HepG2 (cell line): Measurements from ENCODE around the gene PEX14. TPM values are rescaled to one million over a fixed set of nuclear protein-coding genes. Genes with fewer than 3 reads are reported as not detected.

ENCODE experiments used
- BHLHE40 ChIP-seq: IDR thresholded peaks from 2 replicates; pipeline ENCODE4 v1.6.1; 2011; ENCODE audit warnings: low read length, improper control_type of control experiment
- ELF3 ChIP-seq: IDR thresholded peaks from 2 replicates; pipeline ENCODE4 v1.6.1; 2016; ENCODE audit warnings: missing genetic modification reagents, missing compliant biosample characterization
- FOSL1 ChIP-seq: sonication (generic); formaldehyde crosslinking; IDR thresholded peaks from 2 replicates; pipeline ENCODE4 v1.9.0; 2021; ENCODE audit warnings: missing genetic modification reagents, borderline replicate concordance
- FOXC1 ChIP-seq: sonication (generic); formaldehyde crosslinking; IDR thresholded peaks from 2 replicates; pipeline ENCODE4 v1.8.0; 2022; ENCODE audit warnings: mild to moderate bottlenecking, missing genetic modification reagents, borderline replicate concordance
- GATA4 ChIP-seq: sonication (generic); IDR thresholded peaks from 2 replicates; pipeline ENCODE4 v1.6.1; 2016; ENCODE audit warnings: antibody characterized with exemption, low read depth, borderline replicate concordance
- HMGXB4 ChIP-seq, 2 experiments: sonication (generic) in 1 of 2; formaldehyde crosslinking in 1 of 2; IDR thresholded peaks; 2 replicates each; pipeline versions ENCODE4 v1.4.0 to v1.6.1; 2018 to 2020; ENCODE audit warnings: missing genetic modification reagents in 2 of 2, borderline replicate concordance in 1 of 2, low read depth in 1 of 2, mild to moderate bottlenecking in 1 of 2, missing biosample characterization in 1 of 2
- KDM5B ChIP-seq: sonication (generic); formaldehyde crosslinking; IDR thresholded peaks from 2 replicates; pipeline ENCODE4 v1.4.0; 2020; ENCODE audit warnings: missing genetic modification reagents, mild to moderate bottlenecking, borderline replicate concordance
- PAXIP1 ChIP-seq: sonication (generic); formaldehyde crosslinking; conservative IDR thresholded peaks from 2 replicates; pipeline ENCODE4 v1.4.0; 2020; ENCODE audit warnings: mild to moderate bottlenecking, missing genetic modification reagents, moderate library complexity
- TBX2 ChIP-seq: sonication (generic); formaldehyde crosslinking; IDR thresholded peaks from 2 replicates; pipeline ENCODE4 v1.5.0; 2020; ENCODE audit warnings: missing genetic modification reagents, mild to moderate bottlenecking, borderline replicate concordance
- TFDP2 ChIP-seq: sonication (generic); formaldehyde crosslinking; IDR thresholded peaks from 2 replicates; pipeline ENCODE4 v1.4.0; 2020; ENCODE audit warnings: missing genetic modification reagents
- ZNF574 ChIP-seq: sonication (generic); formaldehyde crosslinking; IDR thresholded peaks from 2 replicates; pipeline ENCODE4 v1.4.0; 2020; ENCODE audit warnings: missing genetic modification reagents
- ZNF747 ChIP-seq: sonication (generic); formaldehyde crosslinking; IDR thresholded peaks from 2 replicates; pipeline ENCODE4 v1.8.1; 2023; ENCODE audit warnings: missing genetic modification reagents, mild to moderate bottlenecking, borderline replicate concordance
- ZNF781 ChIP-seq: sonication (generic); formaldehyde crosslinking; IDR thresholded peaks from 2 replicates; pipeline ENCODE4 v1.5.1; 2020; ENCODE audit warnings: borderline replicate concordance, mild to moderate bottlenecking, missing genetic modification reagents; ENCODE audit errors: not compliant biosample characterization
- ZNF784 ChIP-seq: sonication (generic); formaldehyde crosslinking; IDR thresholded peaks from 2 replicates; pipeline ENCODE4 v1.5.1; 2020; ENCODE audit warnings: missing genetic modification reagents, mild to moderate bottlenecking, borderline replicate concordance
- polyA plus RNA-seq, 8 experiments: library from polyadenylated mRNA; depleted of rRNA in 3 of 8; stranded (reverse) in 7 of 8; unstranded in 1 of 8; fragments of >200 nt; fragmentation: Illumina TruSeq in 4 of 8; extraction: Trizol in 4 of 8; gene quantifications; 2 replicates each; pipeline versions ENCODE4 v1.2.1 to v1.2.3, GENCODE V29; 2011 to 2016; ENCODE audit warnings: low read depth in 4 of 8, missing spikeins in 1 of 8, mixed read lengths in 1 of 8; ENCODE audit not compliant: insufficient read depth in 1 of 8
- total RNA-seq, 5 experiments: library from RNA; depleted of rRNA; stranded (reverse); fragments of >200 nt; fragmentation: Illumina TruSeq; extraction: Trizol; gene quantifications; 2 replicates each; pipeline ENCODE4 v1.2.3, GENCODE V29; 2016; ENCODE audit warnings: low read depth in 1 of 5

The PEX14 gene
- total and polyA plus RNA-seq, 2 of the 13 experiments (the other 11 are each of a cell fraction or from before 2014, with no cell fraction given): 6.5 to 9.9 TPM

- TF ChIP-seq HMGXB4 (CRISPR knock-in tag; IDR thresholded peaks at IDR 0.05; ENCODE audit: borderline replicate concordance in 1 of 2, low read depth in 1 of 2) (peak in 1 of 2 experiments; percentile 64; a peak in 1 of 4 replicates), FOSL1 (CRISPR knock-in tag) (no peak), TFDP2 (CRISPR knock-in tag) (0 out of 2 replicates have a peak, but pooled peaks have one; percentile 36), BHLHE40 (no peak), ZNF574 (CRISPR knock-in tag) (0 out of 2 replicates have a peak, but pooled peaks have one; percentile 16), ZNF784 (CRISPR knock-in tag) (no peak), KDM5B (peak; percentile 43; the same call in 1 of the 2 replicates), FOXC1 (CRISPR knock-in tag) (no peak), TBX2 (0 out of 2 replicates have a peak, but pooled peaks have one; percentile 30), ZNF781 (CRISPR knock-in tag) (peak; percentile 35), ELF3 (CRISPR knock-in tag) (0 out of 2 replicates have a peak, but pooled peaks have one; percentile 24), PAXIP1 (CRISPR knock-in tag) (0 out of 2 replicates have a peak, but pooled peaks have one; percentile 24), ZNF747 (peak; percentile 34; the same call in 1 of the 2 replicates), GATA4 (no peak)
These were observed 20.2 kb downstream of the PEX14 start (continued) for GRCh38 chr1:10494754-10495474.
